ENCODE measurements around the gene PLCZ1.
"Not testable (repeated sequence)": the region's sequence is repeated elsewhere in the genome, so short reads cannot be mapped to it uniquely, and the experiment has no call there.

Gene PLCZ1

DNA sequence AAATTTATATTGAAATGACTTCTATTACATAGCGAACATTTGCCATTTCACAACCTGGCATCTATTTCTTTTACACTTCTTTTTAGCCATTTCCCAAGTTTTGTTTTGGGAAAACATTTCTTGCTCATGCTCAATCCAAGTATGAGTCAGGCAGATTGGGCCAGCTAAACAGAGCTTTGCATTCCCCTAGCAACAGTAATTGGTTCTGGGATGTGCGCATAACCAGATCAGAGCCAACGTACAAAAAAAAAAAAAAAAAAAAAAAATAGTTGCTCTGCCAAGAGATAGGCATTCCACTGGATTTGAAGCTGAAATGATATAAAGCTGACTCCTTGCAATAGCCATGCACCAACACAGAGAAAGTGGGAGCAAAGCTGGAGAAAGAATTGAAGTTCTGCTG lies 37.5 kb downstream of the PLCZ1 start:
- no peak for DNase-seq (ENCODE audit: low read depth)

DNA sequence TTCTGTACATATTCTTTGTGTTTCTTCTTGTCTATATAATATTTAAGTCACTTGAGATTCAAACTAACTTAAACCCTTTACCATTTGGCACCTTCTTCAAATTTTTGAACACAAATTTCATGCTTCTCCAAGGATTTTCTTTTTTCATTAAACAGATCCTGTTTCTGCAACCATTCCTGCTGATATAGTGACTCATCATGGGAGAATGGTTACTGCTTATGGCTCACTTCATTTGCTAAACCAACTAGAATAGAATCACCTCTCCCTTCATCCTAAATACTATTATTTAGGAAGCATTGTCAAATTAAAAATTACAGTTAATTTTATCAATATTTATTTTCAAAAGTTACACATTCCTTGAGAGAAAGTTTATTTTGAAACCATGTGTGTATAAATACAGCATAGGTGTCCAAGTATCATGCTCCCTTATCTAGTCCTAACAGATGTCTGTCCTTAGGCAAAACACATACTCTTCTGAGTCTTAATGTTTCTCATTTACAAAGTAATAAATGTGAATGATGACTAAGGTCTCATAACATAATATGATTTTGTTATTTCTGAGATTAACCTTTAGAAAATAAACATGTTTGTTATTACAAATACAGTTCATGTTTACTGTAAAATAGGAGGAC lies 40.7 kb downstream of the PLCZ1 start:
- no peak for DNase-seq (ENCODE audit: low read depth)

DNA sequence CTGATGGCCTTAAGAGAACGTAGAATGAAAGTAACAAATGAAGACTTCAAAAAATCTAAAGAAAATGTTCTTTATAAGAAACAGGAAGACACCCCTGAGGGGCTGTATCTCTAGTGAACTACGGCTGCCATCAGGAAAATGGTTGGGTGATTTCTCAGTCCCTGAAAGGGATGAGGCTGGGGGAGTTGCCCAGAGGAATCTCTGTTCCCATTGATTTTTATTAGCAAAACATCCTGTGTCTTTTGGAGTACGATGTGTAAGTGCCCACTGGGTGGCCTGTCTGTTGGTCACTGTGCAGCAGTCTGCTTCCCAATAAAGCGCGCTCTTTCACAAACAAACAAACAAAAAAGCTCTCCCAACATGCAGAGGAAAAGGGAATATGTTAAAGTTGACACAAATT lies 43.8 kb downstream of the PLCZ1 start:
- DNase-seq (ENCODE audit: low read depth), result not testable (repeated sequence)

- no peak for DNase-seq (ENCODE audit: low read depth)
These were observed 47.2 kb downstream of the PLCZ1 start for GRCh38 chr12:18690653-18691052.

DNA sequence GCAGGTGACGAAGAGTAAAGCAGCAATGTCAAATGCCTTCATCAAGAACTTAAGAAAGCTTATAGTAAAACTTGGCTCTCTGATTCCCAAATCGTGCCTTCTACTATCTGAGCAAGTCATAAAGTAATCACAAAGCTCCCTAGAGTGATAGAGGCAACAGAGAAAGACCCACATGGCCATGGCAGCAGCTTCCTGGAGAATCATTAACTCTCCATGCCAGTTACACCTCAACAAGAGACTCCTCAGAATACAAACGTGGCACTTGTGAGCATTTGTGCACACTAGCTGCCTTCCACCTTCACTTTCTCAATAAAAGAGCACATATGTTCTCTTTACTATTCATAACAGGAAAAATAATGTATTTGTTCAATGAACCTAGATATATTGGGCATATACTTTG lies 48.0 kb downstream of the PLCZ1 start:
- DNase-seq (ENCODE audit: low read depth), result no peak

- no peak for DNase-seq (ENCODE audit: low read depth)
These were observed 53.4 kb downstream of the PLCZ1 start for GRCh38 chr12:18684430-18684829.

- DNase-seq (ENCODE audit: low read depth), result no peak
These were observed 54.3 kb downstream of the PLCZ1 start for GRCh38 chr12:18683327-18684013.

GRCh38 chr12:18681818-18682217 lies 56.0 kb downstream of the PLCZ1 start:
- no peak for DNase-seq (ENCODE audit: low read depth)

DNA sequence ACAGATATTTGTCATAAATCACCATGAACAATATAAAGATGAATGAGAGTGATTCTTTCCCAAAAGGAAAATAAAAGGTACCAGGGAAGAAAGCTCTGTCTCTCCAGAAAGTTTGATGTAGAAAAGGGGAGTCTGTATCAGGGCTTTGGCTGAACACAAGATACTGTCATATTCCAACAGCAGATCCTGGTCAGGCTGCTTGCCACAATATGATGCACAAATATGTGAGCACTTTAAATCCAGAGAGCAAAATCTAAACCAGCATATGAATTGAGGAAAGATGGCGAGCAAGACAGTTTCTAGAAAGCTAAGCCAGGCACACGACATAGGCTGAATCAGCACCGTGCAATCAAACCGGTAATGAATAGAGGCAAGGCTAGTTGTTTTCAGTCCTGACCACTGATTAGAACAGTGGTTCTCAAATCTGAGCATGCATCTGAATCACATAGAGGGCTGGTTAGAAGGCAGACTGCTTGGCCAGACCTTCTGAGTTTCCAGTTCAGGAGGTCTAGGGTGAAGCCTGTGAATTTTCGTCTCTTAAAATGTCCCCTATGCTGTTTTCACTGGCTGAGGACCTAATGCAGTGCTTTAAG lies 60.7 kb downstream of the PLCZ1 start:
- no peak for DNase-seq (ENCODE audit: low read depth)

DNA sequence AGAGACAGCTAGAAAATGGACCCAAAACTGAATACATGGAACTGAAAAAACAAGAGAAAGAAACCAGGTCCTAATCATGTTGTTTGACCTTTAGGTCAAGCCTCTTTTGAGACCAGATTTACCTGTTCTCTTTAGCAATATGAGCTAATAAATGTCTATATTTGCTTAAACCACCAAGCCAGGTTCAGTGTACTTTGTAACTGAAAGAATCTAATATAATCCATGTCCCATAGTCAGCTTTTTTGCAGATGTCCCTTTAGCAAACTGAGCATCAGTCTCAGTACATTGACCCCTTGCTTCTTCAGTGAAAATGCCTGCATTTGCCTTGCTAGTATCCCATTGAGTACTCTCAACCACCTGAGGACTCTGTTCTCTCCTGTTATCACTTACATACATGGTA lies 61.7 kb downstream of the PLCZ1 start:
- DNase-seq (ENCODE audit: low read depth), result no peak

GRCh38 chr12:18658829-18659228 lies 79.0 kb downstream of the PLCZ1 start:
- no peak for DNase-seq (ENCODE audit: low read depth)

DNA sequence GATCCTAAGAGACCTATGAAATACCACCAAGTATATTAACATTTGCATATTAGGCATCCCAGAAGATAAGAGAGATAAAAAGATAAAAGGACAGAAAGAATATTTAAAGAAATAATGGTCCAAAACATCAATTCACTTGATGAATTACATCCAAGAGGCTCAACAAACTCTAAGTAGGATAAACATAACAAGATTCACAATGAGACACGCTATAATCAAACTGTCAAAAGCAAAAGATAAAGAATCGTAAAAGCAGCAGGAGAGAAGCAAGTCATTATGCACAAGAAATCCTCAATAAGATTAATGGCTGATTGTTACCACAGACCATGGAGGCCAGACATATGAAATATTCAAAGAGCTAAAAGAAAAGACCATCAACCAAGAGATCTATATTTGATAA lies 79.6 kb downstream of the PLCZ1 start:
- DNase-seq (ENCODE audit: low read depth), result no peak

GRCh38 chr12:18655351-18655750 lies 82.5 kb downstream of the PLCZ1 start:
- no peak for DNase-seq (ENCODE audit: low read depth)

- DNase-seq (ENCODE audit: low read depth), result no peak
These were observed 84.3 kb downstream of the PLCZ1 start for GRCh38 chr12:18653465-18653864.

DNA sequence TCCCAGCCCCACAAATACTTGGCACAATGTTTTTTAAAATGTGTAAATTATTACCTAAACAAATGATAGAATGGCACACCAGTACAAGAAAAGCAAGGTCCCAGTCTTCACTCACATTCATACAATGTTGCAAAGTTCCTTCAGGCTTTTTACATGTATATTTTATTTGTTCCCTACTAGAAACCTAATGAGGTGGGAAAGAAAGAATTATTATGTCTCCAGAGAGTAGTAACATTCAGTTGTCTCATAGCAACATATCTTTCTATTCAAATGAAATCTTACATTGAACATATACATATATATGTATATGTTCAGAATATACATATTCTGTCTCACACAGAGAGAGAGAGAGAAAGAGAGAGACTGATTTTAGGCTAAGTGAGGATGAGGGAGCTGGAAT lies 85.2 kb downstream of the PLCZ1 start:
- DNase-seq (ENCODE audit: low read depth), result no peak

- no peak for DNase-seq (ENCODE audit: low read depth)
These were observed 86.3 kb downstream of the PLCZ1 start for GRCh38 chr12:18651525-18651924.

DNA sequence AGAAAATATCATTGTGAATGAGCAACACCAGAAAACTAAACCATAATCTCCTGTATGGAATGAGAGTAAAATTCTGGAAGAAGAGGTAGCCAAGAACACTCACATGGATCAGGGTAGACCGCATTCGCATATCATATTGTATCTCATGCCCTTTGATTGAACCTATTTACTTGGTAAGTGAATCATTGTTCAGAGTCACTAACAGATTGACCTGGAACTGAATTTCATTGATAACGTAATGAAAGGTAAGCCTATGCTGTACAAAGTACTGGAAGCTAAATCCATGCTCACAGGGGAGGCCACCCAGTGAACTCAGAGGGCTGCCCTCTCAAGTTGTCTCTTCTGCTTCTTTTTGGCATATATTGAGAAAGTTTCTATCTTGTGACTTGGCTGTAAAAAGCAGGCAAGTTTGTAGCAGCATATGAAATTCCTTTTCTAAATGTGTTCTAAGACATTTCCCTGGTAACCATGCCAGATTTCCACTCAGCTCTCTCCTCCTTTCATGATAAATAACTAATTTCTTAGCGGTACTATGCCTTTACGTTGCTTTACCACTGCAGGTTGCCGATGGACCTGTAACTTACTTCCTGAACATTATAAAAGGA lies 91.4 kb downstream of the PLCZ1 start:
- DNase-seq (ENCODE audit: low read depth), result no peak

- DNase-seq (ENCODE audit: low read depth), result no peak
These were observed 93.2 kb downstream of the PLCZ1 start for GRCh38 chr12:18644564-18644963.

- DNase-seq (ENCODE audit: low read depth), result no peak
These were observed 94.1 kb downstream of the PLCZ1 start for GRCh38 chr12:18643681-18644080.

- DNase-seq (ENCODE audit: low read depth), result no peak
These were observed 97.4 kb downstream of the PLCZ1 start for GRCh38 chr12:18640321-18640955.

- no peak for DNase-seq (ENCODE audit: low read depth)
These were observed 103.4 kb downstream of the PLCZ1 start for GRCh38 chr12:18634382-18634781.

All from stimulated activated CD8-positive, alpha-beta memory T cell treated with anti-CD3 and anti-CD28 coated beads, Interleukin-7, amount 100 ng/mL, for 24 hours (primary cell).